Transverse colon (tissue), 4 donors: Measurements from ENCODE around the gene CPNE1.

ENCODE experiments used
- POLR2A ChIP-seq: fragments of 450-650 bp; IDR thresholded peaks from one replicate; pipeline ENCODE4 v1.6.1; 2016; ENCODE audit warnings: antibody characterized with exemption, mild to moderate bottlenecking, moderate library complexity
- POLR2AphosphoS5 ChIP-seq, 3 donors: sonication (generic); formaldehyde crosslinking; IDR thresholded peaks; one replicate each; pipeline ENCODE4 v1.6.1; 2016; ENCODE audit warnings: antibody characterized with exemption in 3 of 3
- TF ChIP-seq, protein P1 (sequence below), 5 experiments: fragments of 200-600 bp in 3 of 5; fragments of 450-650 bp in 2 of 5; sonication (generic) in 3 of 5; IDR thresholded peaks; 1 replicate in 2 of 5; 2 replicates in 3 of 5; pipeline ENCODE4 v1.5.1; 2016 to 2017; ENCODE audit warnings: antibody characterized with exemption in 5 of 5, inconsistent platforms in 3 of 5, mild to moderate bottlenecking in 2 of 5, moderate library complexity in 1 of 5

DNA sequence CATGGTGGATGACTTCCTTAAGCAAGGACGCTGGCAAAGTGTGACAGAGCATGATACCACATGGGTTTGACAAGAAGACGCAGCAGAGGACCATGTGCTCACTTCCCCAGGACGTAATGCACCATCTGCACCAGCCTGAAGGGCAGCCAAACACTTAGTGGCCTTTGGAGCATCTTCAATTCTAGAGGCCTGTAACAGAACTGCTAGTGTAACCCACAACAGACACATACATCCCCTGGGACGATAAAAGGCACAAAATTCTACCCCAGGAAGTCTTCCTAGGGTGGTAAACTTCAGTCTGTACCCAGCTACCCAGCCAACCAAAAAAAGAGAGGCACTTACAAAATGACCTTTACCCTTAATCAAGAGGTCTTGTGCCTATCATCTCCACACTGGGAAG, 9.2 kb upstream of the CPNE1 start:
- TF ChIP-seq POLR2AphosphoS5 (IDR thresholded peaks at IDR 0.05) (no peak), POLR2A (no peak)
- TF ChIP-seq, protein P1, sequence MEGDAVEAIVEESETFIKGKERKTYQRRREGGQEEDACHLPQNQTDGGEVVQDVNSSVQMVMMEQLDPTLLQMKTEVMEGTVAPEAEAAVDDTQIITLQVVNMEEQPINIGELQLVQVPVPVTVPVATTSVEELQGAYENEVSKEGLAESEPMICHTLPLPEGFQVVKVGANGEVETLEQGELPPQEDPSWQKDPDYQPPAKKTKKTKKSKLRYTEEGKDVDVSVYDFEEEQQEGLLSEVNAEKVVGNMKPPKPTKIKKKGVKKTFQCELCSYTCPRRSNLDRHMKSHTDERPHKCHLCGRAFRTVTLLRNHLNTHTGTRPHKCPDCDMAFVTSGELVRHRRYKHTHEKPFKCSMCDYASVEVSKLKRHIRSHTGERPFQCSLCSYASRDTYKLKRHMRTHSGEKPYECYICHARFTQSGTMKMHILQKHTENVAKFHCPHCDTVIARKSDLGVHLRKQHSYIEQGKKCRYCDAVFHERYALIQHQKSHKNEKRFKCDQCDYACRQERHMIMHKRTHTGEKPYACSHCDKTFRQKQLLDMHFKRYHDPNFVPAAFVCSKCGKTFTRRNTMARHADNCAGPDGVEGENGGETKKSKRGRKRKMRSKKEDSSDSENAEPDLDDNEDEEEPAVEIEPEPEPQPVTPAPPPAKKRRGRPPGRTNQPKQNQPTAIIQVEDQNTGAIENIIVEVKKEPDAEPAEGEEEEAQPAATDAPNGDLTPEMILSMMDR (IDR thresholded peaks at IDR 0.05), result no peak
